OCI-M2 (cell line): ENCODE data around the gene SH3BGR.
"Not testable (repeated sequence)": the region's sequence is repeated elsewhere in the genome, so short reads cannot be mapped to it uniquely, and the experiment has no call there.

Experiments used
- DNase-seq: peaks from one replicate; lab custom pipeline; 2025; ENCODE audit not compliant: unreplicated experiment; lab: John Stamatoyannopoulos, UW

The SH3BGR gene

GRCh38 chr21:39540367-39540766 lies 88.6 kb downstream of the SH3BGR start:
- not testable (repeated sequence) for DNase-seq

DNA sequence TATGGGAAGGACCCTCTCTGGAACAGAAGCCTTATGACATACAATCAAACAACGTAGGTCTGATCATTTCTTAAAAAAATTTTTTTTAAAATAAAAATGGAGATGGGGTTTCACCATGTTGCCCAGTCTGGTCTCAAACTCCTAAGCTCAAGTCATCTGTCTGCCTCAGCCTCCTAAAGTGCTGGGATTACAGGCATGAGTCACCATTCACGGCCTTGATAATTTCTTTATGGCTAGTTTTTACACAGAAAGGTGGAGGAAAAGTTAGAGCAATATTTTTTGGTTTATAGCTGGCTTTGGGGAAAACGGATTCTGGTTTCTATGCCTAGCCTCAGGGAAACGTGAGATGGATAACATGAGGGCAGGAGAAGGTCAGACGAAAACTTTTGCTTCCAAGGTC lies 91.0 kb downstream of the SH3BGR start:
- no peak for DNase-seq

DNA sequence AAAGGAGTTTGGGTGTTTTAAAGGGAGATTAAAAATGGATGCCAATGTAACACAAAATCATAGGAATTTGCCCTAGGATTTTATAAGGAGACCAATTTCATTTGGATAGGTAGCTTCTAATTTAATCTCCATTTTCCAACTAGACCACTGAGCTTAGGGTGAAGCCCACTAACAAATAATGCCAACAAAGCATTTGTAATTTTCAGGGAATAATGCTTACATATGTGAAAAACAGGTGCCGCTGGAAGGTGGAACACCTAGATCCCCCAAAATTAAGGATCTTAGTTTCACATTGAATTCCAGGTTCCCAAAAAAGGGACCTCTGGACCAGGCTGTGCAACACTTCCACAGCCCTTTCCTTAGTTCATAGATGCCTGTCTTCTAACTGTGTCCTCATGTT lies 94.8 kb downstream of the SH3BGR start:
- no peak for DNase-seq

- DNase-seq: no peak
Measured at GRCh38 chr21:39552856-39553255, 101.1 kb downstream of the SH3BGR start.

DNA sequence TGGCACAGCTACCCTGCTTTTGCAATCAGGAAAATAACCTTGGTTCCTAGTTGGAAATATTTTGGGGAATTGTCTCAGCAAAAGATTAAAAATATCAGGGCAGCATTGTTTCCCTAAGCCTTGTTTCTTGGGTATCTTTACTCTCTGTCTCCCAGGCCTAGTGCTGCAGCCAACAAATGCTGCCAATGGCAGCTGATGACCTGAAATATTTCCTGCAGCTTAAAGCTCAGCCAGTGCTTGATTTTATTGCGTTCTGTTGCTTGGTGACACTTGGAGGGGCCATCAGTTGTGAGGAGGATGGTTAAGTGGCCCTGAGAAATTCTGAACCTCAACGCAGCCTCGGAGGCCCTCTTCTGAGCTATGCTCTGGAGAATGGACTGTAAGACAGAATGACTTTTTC lies 101.6 kb downstream of the SH3BGR start:
- DNase-seq: no peak

- no peak for DNase-seq
Measured at GRCh38 chr21:39555911-39556590, 104.3 kb downstream of the SH3BGR start.

DNA sequence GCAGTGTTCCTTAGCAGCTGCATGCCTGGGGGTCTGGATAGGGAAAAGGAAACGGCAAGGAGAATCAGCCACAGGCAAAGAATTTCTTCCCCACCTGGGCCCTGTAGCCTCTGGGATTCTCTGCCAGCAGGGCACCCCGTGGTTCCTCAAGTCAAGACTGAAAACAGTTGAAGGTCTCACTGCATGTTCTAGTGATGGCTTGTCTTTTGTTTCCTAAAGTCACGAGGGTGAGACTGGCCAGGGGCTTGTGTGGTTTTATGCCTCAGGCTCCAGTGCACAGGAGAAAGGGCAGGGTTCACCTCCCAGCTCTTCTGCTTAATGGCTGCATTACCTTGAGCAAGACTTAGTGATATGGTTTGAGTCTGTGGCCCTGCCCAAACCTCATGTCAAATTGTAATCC lies 107.7 kb downstream of the SH3BGR start:
- DNase-seq: no peak

DNA sequence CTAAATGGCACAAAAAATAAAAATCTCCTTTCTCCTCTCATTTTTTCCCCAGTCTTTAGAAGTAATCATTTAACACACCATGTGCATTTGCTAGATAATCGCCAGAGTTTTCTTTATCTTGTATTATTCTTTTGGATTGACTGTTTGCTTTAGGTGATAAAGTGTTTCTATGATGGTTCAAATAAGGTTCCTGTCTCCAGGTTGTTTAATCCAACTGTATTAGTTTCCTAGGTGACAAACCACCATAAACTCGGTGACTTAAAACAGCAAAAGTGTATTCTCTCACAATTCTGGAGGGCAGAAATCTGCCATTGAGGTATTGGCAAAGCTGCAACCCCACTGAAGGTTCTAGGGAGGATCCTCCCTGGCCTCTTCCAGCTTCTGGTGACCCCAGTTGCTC lies 109.4 kb downstream of the SH3BGR start:
- no peak for DNase-seq

DNA sequence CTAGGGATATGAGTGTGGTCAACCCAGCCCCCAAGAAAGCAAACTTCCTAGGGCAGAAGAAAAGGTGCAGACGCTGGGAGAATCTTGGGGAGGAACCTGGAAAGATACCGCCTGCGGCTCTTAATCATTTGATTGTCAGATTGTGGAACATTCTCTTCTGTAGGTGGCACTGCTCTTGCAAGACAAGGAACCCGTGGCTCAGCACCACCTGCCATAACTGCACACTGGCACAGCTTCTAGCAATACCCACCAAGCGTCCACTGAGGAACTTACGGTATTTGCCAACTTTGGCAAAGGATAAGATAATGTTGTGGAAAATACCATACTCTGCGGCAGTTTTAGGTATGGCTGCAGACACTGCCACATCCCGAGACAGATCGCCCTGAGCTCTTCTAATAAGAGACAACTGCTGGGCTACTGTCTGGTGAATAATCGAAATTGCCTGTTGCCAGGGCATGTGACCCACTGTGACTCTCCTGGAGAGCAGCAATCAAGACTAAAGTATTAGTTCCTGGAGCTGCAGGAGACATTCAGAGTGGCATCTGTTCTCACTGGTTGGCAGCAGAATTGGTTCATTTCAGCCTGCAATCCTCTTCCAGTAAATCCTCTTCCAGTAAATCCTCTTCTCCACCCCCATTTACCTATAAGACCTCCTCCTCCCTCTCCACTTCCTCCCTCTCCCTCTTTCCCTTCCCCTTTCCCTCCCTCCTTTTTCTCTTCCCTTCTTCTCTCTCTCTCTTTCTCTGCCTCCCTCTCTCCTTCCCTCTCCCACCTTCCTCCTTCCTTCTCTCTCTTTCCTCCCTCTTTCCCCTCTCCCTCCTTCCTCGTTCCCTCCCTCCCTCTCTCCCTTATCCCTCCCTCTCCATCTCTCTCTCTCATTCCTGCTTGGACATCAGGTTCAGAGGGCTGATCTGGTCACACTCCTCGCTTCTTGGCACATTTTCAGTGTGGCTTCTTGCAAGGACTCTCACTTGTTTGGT lies 111.3 kb downstream of the SH3BGR start:
- no peak for DNase-seq

GRCh38 chr21:39564200-39564599 lies 112.4 kb downstream of the SH3BGR start:
- no peak for DNase-seq
